GM18873 (cell line): ENCODE data around the gene AMHR2.
A peak's percentile ranks its signal among the peaks of the same experiment; 100 is the strongest.
"Not testable (repeated sequence)": the region's sequence is repeated elsewhere in the genome, so short reads cannot be mapped to it uniquely, and the experiment has no call there.

Experiments
- ATAC-seq: cut with Tn5 transposase; IDR thresholded peaks from one replicate; pipeline ENCODE4 v1.9.1; 2021; ENCODE audit warnings: mild to moderate bottlenecking, moderate library complexity, moderate number of reproducible peaks; ENCODE audit not compliant: unreplicated experiment, low FRiP score

Gene AMHR2

DNA sequence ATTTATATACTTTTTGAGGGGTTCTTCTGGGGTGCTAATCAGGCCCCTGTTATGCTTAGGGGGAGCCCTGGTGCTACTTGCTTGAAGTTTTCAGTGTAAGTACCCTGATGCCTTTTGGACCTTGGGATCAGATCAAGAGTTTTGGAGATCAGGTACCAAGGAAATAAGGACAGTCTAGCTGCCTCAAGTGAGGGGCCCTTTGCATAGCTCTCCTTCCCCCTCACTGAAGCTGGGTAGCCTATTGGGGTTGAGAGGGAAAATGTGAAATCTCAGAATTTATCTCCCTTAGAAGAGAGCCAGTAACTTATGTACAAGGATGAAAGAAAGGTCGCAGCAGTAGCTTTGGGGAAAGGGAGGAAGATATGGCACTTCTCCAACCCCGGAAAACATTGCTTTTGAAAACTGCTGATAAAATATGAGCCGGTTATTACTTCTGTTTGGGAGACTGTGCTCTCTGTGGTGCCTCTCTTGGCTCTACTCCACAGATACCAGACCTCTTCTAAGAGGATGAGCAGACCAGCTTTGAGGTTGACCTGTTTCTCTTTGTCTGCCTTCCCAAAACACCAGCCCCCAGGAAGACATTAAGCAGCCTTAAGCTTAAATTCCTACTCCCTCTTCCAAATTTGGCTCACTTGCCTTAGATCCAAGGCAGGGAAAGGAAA, 8.8 kb upstream of the AMHR2 start:
- no peak for ATAC-seq

DNA sequence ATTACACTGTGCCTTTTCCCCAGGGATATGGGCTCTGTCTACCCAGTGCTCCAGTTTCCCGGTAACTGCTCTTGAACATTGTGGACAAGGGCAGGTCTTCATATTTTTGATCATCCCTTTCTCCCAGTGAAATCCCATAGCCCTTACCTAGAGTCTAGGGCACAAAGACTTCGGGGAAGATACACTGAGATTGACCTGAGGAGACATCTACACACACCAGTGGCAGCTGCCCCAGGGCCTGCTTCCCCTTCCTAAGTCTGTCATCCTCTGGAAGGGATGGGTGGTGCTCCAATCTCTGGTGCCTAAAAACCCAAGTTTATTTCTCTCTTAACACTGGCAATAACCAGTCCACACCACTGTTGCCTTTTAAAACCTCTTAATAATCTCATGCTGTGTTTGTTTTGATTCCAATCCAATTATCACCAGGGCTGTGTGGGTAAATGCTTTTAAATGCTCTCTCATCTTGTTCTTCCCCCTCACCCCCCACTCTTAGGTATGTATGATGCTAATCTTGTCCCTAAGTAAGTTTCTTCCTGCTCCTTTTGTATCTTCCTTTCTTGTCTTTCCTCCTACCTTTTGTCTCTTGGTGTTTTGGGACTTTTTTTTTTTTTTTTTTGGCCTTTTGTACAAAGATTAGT, 7.8 kb upstream of the AMHR2 start:
- ATAC-seq: not testable (repeated sequence)

DNA sequence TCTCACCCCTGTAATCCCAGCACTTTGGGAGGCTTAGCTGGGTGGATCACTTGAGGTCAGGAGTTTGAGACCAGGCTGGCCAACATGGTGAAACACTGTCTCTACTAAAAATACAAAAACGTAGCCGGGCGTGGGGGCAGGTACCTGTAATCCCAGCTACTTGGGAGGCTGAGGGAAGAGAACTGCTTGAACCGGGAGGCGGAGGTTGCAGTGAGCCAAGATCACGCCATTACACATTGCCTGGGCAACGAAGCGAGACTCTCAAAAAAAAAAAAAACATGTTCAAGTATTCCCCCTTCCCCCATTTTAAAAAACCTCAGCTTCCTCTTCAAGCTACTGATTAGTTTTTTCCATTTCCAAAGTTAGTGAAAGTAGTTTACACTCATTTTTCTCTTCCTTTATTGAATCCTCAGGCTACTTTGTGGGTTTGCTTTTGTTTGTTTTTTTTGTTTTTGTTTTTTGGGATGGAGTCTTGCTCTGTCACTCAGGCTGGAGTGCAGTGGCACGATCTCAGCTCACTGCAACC, 6.3 kb upstream of the AMHR2 start:
- ATAC-seq: not testable (repeated sequence)

DNA sequence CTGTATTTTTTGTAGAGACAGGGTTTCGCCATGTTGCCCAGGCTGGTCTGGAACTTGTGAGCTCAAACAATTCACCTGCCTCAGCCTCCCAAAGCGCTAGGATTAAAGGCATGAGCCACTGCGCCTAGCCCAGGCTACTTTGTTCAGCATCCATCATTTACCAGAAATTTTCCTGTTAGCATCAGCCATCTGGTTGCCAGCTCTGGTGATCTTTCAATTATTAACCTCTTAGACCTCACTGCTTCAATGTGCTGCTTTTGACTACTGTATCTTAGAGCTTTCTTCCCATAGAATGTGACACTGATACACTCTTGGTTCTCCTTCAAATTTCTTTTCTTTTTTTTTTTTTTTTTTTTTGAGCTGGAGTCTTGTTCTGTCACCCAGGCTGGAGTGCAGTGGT, 5.4 kb upstream of the AMHR2 start:
- no peak for ATAC-seq

DNA sequence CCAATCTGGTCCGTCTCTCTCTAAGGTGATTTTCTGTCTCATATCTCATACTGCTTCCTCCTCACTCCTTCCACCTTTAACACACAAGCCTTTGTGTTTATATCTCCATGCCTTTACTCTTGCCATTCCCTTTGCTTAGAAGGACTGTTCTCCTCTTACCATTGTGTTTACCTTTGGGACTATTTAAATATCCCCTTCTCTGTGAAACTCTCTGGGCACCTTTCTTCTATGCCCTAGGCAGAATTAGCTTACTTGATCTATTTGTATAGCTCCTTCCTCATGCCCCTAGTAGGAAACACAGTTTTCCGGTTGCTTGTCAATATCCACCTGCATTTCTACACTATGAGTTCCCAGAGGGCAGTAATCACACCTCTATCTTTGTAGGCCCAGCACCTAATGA, 3.9 kb upstream of the AMHR2 start:
- no peak for ATAC-seq

DNA sequence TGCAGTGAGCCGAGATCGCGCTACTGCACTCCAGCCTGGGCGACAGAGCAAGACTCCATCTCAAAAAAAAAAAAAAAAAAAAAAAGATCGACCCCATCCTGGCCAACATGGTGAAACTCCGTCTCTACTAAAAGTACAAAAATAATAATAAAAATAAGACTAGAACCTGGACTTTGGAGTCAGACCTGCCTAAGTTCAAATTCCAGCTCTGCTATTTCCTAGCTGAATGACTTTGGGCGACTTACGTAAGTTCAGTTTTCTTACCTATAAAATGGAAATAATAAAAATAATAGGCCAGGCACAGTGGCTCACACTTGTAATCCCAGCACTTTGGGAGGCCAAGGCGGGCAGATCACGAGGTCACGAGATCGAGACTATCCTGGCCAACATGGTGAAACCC, 1.4 kb upstream of the AMHR2 start:
- not testable (repeated sequence) for ATAC-seq

DNA sequence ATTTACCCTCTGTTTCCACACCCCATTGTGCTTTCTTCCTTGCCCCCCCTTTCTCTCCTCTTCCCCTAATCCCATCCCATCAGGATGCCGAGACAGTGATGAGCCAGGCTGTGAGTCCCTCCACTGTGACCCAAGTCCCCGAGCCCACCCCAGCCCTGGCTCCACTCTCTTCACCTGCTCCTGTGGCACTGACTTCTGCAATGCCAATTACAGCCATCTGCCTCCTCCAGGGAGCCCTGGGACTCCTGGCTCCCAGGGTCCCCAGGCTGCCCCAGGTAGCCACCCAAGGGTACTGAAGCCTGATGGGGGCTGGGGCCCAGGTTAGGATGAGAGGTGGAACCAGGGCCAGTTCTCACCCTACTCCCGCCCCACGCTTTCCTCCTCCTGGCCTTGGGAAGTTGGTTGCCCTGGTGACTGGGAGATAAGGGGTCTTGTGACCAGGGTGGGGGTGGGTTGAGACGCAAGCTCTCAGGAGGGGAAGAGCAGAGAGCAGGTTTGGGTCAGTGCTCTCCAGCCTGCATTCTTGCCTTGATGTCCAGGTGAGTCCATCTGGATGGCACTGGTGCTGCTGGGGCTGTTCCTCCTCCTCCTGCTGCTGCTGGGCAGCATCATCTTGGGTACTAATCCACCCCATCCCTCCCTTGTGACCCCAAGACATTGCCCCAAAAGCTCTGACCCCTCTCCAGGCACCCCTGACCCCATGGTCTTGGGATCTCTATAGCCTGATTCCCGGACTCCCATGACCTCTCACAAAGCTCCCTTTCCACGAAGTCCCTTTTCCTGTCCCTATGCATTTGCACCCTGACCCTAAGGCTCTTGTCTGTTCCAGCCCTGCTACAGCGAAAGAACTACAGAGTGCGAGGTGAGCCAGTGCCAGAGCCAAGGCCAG, 1.2 kb downstream of the AMHR2 start:
- ATAC-seq: no peak

DNA sequence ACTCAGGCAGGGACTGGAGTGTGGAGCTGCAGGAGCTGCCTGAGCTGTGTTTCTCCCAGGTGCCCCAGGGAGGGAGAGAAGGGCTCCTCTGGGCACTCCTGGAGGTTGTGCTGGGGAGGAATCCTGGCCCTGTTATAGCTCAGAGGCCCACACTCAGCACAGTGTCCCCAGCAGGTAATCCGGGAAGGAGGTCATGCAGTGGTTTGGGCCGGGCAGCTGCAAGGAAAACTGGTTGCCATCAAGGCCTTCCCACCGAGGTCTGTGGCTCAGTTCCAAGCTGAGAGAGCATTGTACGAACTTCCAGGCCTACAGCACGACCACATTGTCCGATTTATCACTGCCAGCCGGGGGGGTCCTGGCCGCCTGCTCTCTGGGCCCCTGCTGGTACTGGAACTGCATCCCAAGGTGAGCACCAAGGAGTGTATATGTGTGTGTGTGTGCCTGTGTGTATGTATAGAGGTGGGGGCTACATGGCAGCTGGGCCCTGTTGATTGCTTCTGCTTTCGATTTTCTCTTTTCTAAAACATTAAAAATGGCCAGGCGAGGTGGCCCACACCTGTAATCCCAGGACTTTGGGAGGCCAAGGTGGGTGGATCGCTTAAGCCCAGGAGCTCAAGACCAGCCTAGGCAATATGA, 2.0 kb downstream of the AMHR2 start:
- ATAC-seq: no peak

DNA sequence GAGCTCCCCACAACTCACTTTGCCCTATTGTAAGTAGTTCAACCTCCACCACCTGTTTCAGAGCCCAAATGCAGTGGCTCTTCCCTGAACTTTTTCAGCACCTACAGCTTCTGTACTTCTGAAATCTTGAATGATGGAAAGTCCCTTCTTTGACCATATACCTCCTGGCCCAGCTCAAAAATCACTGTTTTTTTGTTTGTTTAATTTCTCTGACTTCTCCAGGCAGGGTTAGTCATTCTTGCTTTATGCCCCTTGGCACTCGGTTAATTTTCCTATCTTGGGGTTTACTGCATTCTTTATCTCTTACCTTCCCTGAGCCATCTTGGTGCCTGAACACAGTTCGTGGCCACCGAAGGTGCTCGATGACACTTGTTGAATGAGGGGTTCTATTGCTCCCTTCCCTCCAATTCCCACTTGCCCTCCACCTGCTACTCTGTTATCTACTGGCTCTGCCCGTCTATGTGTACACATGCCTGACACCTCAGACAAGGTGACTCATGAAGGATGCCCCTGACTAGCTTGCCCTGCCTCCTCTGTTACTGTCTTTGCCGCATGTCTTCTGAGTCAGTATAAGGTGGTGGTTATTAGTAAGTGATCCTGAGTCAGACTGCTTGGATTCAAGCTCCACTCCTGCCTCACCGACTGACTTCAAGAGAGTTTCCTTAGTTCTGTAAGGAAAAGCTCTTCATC, 4.4 kb downstream of the AMHR2 start:
- ATAC-seq: no peak

DNA sequence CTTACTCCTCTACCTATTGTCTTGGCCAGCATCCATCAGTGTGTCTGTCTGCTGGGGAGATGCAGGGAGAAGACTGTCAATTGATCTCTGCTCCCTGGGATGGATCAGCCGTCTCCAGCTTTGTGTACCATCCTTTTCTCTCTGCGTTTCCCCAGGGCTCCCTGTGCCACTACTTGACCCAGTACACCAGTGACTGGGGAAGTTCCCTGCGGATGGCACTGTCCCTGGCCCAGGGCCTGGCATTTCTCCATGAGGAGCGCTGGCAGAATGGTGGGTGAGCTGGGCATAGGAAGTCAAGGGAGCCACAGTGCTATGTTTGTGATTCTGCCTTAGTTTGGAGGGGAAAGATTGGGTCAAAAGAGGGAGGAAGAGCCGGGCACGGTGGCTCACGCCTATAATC, 5.1 kb downstream of the AMHR2 start:
- no peak for ATAC-seq

DNA sequence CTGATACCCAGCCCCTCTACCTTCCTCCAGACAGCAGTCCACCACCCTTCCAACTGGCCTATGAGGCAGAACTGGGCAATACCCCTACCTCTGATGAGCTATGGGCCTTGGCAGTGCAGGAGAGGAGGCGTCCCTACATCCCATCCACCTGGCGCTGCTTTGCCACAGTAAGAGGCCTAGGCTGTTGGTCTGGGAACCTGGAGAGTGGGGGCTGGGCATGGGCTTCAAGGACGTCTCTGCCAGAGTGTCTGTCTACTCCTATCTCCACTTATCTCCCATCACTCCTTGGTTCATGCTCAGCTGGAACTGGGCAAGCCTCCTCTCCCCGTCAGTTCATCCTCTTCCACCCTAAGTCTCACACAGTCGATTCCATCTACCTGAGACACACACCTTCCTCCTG, 6.5 kb downstream of the AMHR2 start:
- no peak for ATAC-seq

DNA sequence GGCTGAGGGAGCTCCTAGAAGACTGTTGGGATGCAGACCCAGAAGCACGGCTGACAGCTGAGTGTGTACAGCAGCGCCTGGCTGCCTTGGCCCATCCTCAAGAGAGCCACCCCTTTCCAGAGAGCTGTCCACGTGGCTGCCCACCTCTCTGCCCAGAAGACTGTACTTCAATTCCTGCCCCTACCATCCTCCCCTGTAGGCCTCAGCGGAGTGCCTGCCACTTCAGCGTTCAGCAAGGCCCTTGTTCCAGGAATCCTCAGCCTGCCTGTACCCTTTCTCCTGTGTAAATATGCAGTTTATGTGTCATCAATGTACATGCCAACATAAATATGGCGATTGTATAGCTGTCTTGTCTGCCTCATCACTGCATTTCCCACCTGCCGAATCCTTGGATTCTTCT, 7.5 kb downstream of the AMHR2 start:
- ATAC-seq: no peak

DNA sequence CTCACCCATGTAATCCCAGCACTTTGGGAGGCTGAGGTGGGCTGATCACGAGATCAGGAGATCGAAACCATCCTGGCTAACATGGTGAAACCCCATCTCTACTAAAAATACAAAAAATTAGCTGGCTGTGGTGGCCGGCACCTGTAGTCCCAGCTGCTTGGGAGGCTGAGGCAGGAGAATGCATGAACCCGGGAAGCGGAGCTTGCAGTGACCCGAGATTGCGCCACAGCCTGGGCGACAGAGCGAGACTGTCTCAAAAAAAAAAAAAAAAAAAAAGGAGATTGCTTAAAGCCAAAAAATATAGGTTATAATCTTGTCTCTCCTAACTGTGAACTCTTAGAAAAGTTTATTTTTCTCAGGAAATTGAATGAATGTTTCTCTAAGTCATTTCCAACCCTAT, 11.7 kb downstream of the AMHR2 start:
- ATAC-seq: not testable (repeated sequence)

DNA sequence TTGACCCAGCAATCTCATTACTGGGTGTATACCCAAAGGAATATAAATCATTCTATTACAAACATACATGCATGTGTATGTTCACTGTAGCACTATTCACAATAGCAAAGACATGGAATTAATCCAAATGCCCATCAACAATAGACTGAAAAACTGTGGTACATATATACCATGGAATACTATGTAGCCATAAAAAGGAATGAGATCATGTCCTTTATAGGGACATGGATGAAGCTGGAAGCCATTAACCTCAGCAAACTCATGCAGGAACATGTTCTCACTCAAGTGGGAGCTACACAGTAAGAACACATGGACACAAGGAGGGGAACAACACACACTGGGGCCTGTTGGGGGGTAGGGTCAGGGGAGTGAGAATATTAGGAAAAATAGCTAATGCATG, 15.9 kb downstream of the AMHR2 start:
- not testable (repeated sequence) for ATAC-seq

DNA sequence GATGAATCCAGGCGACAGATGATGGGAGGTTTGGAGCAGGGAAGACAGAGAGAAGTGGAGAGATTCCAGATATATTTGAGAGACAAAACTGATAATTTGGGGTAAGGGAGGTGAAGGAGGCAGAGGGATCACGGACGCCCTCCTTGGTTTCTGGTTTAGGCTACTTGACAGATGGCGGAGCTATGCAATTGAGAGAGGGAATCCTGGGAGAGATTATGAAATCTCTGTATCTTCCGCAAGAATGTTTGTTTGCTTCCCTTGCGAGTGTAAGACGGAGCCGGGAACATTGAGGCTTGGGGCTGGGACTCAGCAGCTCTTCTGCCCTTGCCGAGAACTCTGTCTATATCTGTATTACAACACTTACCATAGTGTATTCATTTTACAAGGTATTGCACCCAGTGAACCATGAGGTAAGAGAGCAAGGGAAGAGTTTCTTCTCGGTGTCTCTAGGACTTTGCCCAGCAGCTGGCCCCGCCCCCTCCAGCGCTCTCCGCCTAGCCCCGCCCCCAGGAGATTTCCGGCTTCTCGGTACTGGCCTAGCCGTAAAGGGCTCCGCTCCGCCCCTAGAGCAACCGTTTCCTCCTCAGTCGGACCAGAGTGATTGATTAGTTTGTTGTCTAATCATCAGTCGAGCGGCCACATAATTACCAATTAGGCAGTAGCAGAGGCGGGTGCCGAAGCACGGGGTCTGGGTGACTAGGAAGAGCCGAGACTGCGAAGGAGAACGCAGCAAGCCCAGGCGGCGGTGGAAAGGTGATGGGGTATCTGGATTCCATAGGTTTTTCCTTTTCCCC, 17.6 kb downstream of the AMHR2 start, which contains the start of gene PRR13:
PRR13 (plus strand) TSS at position 695 of the 794 bp plus-strand sequence. CDS start 981 bp downstream, outside the sequence.
- peak; percentile 97 for ATAC-seq

DNA sequence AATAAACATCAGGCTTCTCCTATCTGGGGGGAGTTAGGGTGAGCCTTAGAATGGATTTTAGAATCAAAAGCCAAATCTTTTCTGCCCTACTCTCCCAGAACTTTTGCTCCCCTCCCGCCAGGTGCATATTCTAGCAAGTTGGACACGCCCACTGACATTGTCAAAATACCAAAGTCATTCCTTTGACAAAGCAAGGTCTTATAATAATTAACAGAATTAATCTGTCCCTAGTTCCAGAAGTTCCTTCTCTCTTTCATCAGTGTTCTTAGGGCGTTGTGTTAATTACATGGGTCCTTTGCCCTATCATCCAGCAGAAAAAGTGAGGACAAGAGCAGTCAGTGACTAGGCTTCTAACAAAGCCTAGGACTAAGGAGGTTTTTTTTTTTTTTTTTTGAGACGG, 20.3 kb downstream of the AMHR2 start:
- no peak for ATAC-seq

DNA sequence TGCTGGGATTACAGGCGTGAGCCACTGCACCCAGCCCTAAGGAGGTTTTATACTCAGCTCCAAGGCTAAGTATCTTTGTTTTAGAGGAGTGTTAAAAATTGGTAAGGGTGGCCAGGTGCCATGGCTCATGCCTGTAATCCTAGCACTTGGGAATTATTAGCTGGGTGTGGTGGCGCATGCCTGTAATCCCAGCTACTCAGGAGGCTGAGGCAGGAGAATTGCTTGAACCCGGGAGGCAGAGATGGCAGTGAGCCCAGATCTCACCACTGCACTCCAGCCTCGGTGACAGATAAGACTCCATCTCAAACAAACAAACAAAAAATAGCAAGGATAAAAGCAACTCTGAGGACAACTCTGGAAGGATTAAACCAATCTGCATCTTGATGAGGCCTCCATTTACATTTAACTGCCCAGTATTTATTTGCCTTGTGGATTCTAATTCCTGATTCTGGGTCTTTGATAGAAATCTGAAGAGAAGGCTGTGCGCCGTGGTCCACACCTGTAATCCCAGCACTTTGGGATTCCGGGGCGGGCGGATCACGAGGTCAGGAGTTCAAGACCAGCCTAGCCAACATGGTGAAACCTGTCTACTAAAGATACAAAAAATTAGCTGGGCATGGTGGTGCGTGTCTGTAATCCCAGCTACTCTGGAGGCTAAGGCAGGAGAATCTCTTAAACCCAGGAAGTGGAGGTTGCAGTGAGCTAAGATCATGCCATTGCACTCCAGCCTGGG, 21.1 kb downstream of the AMHR2 start:
- ATAC-seq: not testable (repeated sequence)

DNA sequence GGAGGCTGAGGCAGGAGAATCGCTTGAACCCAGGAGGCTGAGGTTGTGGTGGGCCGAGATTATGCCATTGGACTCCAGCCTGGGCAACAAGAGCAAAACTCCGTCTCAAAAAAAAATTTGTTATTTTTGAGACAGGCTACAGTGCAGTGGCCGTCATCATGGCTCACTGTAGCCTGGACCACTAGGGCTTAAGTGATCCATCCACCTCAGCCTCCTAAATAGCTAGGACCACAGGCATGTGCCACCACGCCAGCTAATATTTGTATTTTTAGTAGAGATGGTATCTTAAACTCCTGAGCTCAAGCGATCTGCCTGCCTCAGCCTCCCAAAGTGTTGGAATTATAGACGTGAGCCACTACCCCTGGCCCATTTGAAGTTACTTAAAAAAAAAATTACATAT, 27.3 kb downstream of the AMHR2 start:
- no peak for ATAC-seq
